ENCODE results near the gene PHYKPL.

The PHYKPL gene

DNA sequence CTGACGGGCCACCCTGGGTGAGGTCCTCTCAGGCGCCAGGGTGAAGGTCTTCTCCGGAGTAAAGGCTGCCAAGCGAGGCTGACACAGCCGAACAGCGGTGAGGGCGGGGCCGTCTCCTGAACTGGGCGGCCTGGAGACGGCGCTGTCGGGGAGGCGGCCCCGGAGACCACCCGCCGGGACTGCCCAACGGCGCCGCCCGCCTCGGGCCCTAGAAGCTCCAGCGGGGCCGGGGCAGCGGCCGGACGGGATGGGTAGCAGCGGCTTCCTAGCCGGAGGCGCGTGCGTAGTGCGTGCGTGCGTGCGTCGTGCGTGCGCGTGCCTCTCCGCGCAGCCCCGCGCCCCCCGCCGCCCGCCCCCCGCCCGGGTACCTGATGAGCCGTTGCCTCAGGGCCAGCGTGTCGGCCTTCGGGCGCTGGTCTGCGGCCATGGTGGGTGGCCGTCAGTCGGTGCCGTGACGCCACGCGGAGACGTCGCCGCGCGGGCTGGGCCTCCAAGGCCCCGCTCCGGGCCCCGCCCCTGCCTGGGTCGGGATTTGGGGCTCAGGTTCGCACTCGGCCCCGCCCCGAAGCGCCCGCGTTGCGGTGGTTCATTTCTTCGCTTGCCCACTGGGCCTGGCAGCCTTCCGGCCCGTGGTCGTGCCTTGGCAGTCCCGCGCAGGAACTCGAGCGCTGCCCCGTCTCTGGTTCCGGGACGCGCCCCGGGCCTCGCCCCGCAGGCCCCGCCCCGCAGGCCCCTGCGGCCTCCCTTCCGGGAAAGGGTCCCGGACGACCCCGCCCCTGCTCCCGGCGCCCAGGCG is at the start of gene PHYKPL:
TSS of gene PHYKPL (minus strand) at position 679 of the 796 bp plus-strand sequence. CDS start at position 427, 252 bp downstream.
- DNase-seq: peak; percentile 79

DNA sequence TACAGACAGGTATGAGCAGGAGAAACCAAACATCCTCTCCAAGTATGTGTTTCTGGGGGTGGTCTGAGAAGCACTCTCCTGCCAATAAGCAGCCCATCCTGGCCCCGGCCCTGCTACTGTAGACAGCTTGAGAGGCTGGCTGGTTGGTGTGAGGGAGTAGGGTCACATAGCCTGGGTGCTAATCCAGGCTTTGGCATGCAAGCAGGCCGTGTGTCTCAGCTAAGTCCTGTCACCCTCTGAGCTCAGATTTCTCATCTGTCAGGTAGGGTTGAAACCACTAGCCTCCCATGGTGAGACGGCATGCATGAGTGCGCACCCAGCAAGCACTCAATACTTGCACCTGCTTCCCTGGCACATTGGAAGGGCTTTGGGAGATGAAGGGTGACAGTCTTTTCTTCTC is 49.8 kb upstream of the PHYKPL start:
- no peak for DNase-seq

- no peak for DNase-seq
These were observed 48.7 kb upstream of the PHYKPL start for GRCh38 chr5:178281331-178281730.

GRCh38 chr5:178280631-178281030 is 48.0 kb upstream of the PHYKPL start:
- no peak for DNase-seq

DNA sequence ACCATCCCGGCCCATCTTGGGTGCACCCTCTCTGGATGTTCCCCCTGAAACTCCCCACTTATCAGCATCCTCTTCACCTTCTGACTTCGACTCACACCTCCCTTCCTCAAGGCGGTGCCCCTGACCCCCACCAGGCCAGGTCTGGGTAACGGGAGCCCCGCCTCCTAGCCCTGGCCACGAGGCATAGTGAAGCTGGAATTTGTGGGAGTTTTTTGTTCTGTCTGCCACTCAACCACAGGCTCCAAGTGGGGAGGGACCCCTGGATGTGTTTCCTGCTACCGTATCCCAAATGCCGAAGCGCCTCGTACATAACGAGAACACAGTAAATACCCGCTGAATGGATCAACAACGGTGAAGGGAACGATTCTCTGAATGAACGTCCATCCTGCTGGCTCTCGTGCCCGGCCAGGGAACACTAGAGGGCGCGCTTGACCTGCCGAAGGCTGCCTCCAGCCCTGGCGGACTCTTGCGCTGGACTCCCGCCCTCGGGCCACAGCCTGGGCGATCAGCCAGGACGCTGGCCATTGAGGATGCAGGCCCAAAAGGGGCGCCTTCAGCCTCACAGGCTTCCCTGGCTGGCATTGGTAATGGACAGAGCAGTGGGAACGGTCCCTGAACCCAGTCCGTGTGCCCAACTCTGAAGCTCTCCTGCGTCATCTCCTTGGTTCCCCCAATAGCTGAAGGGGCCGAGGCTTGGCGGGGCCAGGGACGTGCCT is 47.3 kb upstream of the PHYKPL start:
- peak; percentile 92 for DNase-seq

GRCh38 chr5:178279026-178279722 is 46.6 kb upstream of the PHYKPL start:
- no peak for DNase-seq

GRCh38 chr5:178278358-178279023 is 45.9 kb upstream of the PHYKPL start:
- no peak for DNase-seq

DNA sequence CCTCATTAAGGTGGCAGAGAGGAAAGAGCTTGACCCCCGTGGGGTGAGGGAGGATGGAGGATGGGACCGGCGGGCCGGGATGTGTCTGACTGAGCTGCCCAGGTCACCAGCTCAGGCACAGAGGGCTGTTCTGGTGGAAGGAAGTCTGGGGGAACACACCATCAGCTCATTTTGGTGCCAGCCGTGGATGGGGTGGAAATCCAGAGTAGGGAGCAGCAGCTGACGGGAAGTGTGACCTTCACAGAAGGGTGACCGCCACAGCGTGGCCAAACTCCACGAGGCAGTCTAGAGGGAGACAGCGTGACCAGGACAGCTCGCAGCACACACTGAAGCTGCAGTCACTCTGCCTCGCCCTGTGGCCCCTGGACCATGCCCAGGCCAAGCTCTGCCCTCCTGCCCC is 45.3 kb upstream of the PHYKPL start:
- no peak for DNase-seq

DNA sequence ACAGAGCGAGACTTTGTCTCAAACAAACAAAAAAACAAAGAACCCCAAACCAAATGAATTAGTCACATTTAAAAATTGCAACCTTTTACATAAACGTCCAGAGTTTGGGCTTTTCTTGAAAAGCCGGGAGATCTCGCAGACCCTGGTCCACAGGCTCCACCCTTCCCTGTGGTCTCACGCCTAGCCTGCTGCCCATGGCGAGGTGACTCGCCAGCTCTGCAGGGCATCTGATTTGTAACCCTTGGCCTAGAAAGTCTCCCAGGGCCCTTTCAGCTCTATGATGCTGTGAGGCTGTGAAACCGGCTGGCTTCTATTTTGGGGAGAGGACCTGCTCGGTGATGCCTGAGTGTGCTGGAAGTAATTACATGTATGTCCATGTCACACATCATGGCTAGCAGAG is 44.7 kb upstream of the PHYKPL start:
- DNase-seq: no peak

DNA sequence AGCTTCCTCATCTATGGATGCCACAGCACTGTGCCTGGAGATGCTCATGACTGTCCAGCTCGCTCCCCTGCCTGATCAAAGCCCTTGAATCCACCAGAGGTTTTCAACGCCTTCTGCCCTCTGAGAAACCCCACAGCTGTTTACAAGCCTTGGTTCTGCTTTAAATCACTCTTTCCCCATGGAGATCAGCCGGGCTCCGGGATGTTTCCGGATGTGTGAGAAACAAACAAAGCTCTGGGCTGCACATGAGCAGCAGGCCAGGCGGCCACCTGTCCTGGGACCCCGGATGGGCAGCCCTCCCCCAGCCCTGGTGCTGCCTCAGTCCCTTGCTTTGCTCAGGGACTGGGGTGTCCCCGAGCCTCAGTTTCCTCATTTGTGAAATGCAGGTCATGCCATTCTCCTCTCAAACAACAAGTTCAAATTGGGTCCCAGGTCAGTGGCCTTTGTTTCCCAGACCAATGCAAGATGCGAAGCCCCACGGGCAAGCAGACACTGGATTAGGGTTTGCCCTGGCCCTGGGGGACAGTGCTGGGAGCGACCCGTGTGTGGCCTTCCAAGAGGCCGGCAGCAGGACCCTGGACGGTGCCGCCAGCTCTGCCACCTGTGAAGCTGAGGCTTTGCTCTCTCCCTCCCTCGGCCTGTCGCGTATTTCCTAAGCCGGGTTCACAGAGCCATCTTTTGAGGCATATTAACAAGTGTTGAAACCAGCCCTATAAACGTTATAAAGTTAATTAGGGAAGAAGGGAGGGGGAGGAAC is 42.4 kb upstream of the PHYKPL start:
- DNase-seq: no peak

- DNase-seq: no peak
These were observed 41.3 kb upstream of the PHYKPL start for GRCh38 chr5:178273665-178274541.

- no peak for DNase-seq
These were observed 40.4 kb upstream of the PHYKPL start for GRCh38 chr5:178273041-178273440.

DNA sequence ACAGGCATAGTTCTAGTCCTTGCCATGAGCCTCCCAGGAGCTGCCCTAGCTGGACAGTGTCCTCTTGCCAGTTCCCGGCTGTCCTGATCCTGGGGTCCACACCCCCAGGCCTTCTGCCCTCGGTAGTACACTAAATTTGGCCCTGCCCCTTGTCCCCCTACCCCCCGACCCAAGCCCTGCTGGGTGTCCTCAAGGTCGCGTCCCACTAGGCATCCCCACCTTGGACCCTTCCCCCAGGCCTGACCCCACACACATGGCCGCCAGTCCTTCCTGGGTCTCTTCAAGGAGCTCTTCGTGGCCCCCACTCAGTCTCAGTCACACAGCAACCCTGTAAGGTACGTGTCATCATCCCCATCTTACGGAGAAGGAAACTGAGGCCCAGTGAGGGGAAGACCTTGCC is 40.0 kb upstream of the PHYKPL start:
- no peak for DNase-seq

DNA sequence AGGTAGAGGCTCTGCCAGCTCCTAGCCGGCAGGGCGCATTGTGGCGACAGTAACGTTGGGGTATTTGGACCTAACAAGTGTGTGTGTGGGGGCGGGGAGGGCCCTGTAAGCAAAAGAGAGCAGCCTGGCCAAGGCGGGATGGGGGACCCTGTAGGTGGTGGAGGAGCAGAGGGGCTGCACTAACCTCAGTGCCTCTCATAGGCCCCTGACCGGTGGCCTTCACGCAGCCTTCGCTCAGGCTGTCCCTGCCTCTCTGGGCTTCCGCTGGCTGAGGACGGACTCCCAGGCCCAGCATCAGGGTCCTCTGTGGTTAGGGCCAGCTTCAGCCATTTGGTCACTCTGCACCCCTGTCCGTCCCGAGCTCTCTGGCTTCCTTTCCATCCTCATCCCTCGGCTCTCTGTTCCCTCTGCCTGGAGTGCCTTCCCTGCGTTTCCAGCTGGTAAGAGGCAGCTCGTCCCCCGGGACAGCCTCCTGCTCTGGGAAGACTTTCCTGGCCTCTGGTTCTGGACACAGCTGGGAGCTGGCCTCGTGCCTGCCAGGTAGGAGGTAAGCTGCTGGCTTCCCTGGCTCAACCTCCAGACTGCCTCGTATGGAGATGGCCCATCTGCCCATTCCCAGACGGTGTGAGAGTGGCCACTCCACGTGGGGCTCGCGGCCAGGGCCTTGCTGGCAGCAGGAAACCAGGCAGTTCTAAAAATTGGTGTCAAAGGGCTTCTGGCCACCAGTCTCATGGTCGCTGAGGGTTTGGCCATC is 39.3 kb upstream of the PHYKPL start:
- DNase-seq: no peak

DNA sequence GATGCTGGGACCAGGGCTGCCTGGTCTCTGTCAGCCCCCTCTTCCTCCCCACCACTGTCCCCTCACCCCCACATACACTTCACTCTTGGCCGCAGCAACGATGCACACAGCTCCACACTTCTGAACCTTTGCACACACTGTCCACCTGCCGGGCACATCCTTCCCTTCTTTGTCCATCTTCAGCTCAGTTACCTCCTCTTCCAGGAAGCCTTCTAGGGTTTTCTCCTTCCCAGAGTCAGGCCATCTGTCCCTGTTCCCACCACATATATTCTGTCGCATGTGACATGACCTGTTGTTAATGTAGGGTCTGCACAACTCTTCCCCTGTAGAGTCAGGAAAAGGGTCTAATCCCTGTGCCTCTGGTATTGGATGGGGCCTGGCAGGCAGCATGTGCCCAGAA is 38.6 kb upstream of the PHYKPL start:
- DNase-seq: no peak

DNA sequence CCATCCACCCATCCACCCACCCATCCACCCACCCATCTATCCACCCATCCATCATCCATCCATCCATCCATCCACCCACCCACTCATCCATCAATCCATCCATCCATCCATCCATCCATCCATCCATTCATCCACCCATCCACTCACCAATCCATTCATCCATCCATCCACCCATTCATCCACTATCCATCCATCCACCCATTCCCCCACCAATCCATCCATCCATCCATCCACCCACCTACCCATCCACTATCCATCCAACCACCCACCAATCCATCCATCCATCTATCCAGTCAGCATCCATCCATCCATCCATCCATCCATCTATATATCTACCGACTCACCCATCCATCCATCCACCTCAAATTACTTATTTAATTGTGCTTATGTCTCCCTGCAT is 36.9 kb upstream of the PHYKPL start:
- no peak for DNase-seq

- DNase-seq: no peak
These were observed 35.3 kb upstream of the PHYKPL start for GRCh38 chr5:178267876-178268275.

DNA sequence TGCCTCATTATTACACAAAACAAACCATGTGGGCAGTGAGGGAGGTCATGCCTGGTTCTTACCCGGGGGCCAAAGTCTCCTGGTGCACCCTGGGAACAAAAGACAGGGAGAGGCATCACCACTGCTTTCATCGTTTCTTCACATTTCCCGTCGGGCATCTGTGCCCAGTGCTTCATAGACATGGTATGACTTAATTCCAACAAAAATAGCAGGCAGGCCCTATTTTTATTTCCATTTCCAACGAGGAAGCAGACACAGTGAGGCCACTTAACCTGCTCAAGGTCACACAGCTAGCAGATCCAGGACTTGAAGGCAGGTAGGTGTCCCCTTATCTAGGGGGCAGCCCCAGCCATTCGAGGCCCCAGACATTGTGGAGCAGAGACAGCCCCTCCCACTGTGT is 34.6 kb upstream of the PHYKPL start:
- DNase-seq: no peak

DNA sequence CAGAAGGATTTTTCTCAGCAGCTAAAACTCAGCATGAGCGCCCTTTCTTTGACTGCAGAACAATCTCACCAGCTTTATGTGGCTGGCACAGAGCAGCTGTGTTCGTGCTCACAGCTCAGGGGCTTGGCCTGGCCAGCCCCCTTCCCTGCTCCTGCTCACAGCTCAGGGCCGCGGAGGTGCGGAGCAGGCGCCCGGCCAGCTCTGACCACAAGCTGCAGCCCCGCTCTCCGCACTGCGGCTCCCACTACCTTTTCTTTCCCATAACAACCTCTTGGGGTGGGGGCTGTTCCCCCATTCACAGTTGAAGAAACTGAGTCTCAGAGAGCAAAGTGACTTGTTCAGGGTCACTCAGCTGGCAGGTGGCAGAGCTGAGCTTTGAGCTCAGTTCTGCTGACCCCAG is 34.0 kb upstream of the PHYKPL start:
- no peak for DNase-seq

GRCh38 chr5:178265746-178266145 is 33.1 kb upstream of the PHYKPL start:
- no peak for DNase-seq

DNA sequence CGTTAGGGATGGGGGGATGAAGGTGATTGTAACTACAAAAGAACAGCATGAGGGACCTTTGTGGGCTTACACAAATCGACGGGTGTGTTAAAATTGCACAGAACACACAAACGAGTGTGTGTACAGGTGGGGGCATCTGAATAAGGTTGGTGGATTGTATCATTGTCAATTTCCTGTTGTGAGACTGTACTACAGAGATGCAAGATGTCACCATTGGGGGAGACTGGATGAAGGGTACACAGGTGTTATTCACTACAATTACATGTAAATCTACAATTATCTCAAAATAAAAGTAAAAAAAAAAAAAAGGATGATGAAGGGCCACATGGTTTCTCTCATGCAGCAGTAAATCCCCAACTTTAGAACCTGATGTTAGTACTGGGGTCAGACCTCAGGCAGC is 31.4 kb upstream of the PHYKPL start:
- no peak for DNase-seq

Measured in suppressor macrophage treated with lipopolysaccharide for 4 hours (primary cell).